ENCODE results near the gene USP24. TPM values are rescaled to one million over a fixed set of nuclear protein-coding genes. Genes with fewer than 3 reads are reported as not detected.

Gene USP24
- total RNA-seq, 1 donor from 2014 or later, result 37.7 TPM

DNA sequence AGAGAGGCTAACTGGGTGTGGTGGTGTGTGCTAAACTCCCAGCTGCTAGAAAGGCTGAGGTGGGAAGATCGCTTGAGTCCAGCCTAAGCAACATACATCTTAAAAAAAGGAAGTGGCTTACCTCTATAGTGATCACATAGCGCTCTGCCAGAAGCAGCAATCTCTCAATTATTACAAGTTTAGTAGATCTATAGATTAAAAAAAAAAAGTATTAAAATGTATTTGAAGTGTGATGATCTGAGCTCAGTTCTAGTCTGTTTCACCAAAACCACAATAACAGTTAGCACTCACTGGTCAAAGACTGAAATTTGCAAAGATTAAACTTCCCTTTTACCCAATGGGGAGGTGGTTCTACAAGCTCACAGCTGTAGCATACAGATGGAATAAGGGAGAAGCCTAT lies 76.3 kb downstream of the USP24 start:
- peaks cover 14% of the 10 kb centered on the region for H3K36me3 Mint-ChIP-seq (ENCODE audit: low read depth, unreplicated experiment)

DNA sequence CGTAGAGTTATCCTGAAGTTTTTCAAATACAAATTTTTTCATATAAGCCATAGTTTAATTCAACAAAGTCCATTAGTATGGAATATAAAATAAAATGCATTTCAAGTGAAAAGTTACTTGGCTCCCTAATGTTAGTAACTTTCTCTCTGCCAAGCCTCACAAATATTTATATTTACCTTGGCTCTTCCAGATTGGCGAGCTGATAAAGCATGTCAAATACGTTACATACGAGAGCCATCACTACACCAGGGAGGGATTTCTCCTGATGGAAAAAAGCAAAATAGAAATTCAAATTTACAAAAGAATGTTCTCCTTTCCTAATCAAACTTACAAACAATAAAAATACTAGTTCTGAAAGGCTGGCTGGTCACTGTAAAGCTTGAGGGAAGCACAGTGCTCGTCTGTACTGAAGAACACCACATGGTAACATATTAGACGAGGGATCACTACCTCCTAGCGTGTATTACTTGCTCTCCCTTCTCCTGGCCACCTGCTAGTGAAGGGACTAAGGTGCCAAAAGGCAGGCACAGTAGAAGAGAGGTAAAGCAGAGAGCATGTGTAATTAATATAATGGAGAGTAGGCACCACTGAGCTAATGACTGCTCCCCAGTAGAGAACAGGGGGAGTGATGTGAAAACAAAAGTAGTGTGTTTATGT lies 80.9 kb downstream of the USP24 start:
- H3K9me3 Mint-ChIP-seq (ENCODE audit: unreplicated experiment), result no peaks in the 10 kb centered on the region
- no peaks in the 10 kb centered on the region for H3K4me1 Mint-ChIP-seq (ENCODE audit: unreplicated experiment)
- TF ChIP-seq, protein P1, sequence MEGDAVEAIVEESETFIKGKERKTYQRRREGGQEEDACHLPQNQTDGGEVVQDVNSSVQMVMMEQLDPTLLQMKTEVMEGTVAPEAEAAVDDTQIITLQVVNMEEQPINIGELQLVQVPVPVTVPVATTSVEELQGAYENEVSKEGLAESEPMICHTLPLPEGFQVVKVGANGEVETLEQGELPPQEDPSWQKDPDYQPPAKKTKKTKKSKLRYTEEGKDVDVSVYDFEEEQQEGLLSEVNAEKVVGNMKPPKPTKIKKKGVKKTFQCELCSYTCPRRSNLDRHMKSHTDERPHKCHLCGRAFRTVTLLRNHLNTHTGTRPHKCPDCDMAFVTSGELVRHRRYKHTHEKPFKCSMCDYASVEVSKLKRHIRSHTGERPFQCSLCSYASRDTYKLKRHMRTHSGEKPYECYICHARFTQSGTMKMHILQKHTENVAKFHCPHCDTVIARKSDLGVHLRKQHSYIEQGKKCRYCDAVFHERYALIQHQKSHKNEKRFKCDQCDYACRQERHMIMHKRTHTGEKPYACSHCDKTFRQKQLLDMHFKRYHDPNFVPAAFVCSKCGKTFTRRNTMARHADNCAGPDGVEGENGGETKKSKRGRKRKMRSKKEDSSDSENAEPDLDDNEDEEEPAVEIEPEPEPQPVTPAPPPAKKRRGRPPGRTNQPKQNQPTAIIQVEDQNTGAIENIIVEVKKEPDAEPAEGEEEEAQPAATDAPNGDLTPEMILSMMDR (IDR thresholded peaks at IDR 0.05; ENCODE audit: unreplicated experiment), result no peak
- no peaks in the 10 kb centered on the region for H3K27me3 Mint-ChIP-seq (ENCODE audit: unreplicated experiment)
- H3K27ac Mint-ChIP-seq (ENCODE audit: unreplicated experiment), result no peak overlapping the region
- peaks cover 9% of the 10 kb centered on the region for H3K36me3 Mint-ChIP-seq (ENCODE audit: low read depth, unreplicated experiment)
- DNase-seq (ENCODE audit: low spot score), result no peak
- H3K4me3 Mint-ChIP-seq (ENCODE audit: unreplicated experiment), result no peak overlapping the region

More for the DNA sequence above, 76.3 kb downstream of the USP24 start:
- H3K9me3 Mint-ChIP-seq (ENCODE audit: unreplicated experiment), result no peaks in the 10 kb centered on the region
- H3K27me3 Mint-ChIP-seq (ENCODE audit: unreplicated experiment), result no peaks in the 10 kb centered on the region
- H3K27ac Mint-ChIP-seq (ENCODE audit: unreplicated experiment), result no peak overlapping the region
- H3K4me1 Mint-ChIP-seq (ENCODE audit: unreplicated experiment), result no peaks in the 10 kb centered on the region
- DNase-seq (ENCODE audit: low spot score), result no peak
- no peak overlapping the region for H3K4me3 Mint-ChIP-seq (ENCODE audit: unreplicated experiment)
- TF ChIP-seq, protein P1 (IDR thresholded peaks at IDR 0.05; ENCODE audit: unreplicated experiment), result no peak

DNA sequence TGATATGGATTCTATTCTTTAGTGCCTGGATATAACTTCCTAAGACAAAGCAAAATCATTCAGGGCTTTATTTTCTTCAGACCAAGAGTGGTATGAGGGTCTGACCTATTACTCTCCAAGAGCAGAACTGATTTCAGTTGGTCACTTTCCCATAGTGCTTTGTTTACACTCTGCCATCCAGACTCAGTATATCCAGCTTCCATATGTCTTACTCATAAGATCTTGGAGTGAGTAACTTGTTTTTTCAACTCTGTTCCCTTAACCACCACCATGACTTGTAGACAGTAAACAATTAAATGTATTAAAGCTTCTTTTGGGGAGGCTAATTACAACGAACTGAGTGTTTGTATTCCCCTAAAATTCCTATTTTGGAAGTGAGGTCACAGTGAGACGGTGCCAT lies 83.4 kb downstream of the USP24 start:
- peaks cover 1% of the 10 kb centered on the region for H3K27me3 Mint-ChIP-seq (ENCODE audit: unreplicated experiment)
- TF ChIP-seq, protein P1 (IDR thresholded peaks at IDR 0.05; ENCODE audit: unreplicated experiment), result no peak
- no peak for DNase-seq (ENCODE audit: low spot score)
- peaks cover 17% of the 10 kb centered on the region for H3K36me3 Mint-ChIP-seq (ENCODE audit: low read depth, unreplicated experiment)
- no peaks in the 10 kb centered on the region for H3K4me1 Mint-ChIP-seq (ENCODE audit: unreplicated experiment)
- H3K4me3 Mint-ChIP-seq (ENCODE audit: unreplicated experiment), result no peak overlapping the region
- no peaks in the 10 kb centered on the region for H3K9me3 Mint-ChIP-seq (ENCODE audit: unreplicated experiment)
- no peak overlapping the region for H3K27ac Mint-ChIP-seq (ENCODE audit: unreplicated experiment)

DNA sequence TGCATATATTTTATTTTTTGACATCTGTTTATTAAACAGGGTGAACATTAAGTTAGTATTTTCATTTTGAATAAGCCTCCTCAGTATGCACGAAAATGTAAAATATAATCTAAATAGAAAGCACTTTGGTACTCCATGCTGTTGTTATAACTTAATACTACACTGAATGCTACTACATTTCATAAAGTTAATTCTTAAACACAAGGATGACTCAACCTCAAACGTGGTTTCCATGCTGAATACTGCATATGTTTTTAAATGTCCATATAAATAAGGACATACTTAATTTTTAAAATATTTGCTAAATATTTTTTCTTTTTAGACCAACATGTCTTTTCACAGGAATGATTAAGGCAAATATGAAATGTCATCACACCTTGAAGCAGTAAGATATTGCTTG lies 83.9 kb downstream of the USP24 start:
- no peak for DNase-seq (ENCODE audit: low spot score)
- Mint-ChIP-seq H3K4me1 (ENCODE audit: unreplicated experiment) (no peaks in the 10 kb centered on the region), H3K27me3 (ENCODE audit: unreplicated experiment) (peaks cover 1% of the 10 kb centered on the region), H3K36me3 (ENCODE audit: low read depth, unreplicated experiment) (peaks cover 22% of the 10 kb centered on the region), H3K9me3 (ENCODE audit: unreplicated experiment) (no peaks in the 10 kb centered on the region), H3K4me3 (ENCODE audit: unreplicated experiment) (no peak overlapping the region), H3K27ac (ENCODE audit: unreplicated experiment) (no peak overlapping the region)
- TF ChIP-seq, protein P1 (IDR thresholded peaks at IDR 0.05; ENCODE audit: unreplicated experiment), result no peak

DNA sequence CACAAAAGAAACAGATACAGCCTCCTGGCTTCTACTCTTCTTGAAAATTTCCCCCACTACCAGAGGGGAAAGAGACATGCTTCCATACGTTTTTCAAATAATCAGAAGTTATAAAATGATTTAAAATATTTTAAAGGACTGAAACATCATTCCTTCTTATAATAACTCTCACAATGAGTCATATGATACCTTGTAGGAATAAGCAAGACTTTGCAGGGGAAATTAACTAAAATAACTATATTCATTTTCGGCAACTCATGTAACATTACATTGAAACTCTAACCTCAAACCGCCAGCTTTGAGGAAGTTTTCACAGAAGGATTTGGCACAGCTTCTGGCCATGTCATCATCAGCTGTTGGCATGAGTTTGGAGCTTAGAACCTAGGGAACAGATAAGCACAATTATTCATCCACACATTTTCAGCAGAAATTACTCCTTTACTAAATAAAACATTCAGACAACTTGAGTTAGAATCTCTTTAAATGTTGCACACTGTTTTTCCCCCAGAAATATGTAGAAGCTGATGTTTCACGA lies 85.9 kb downstream of the USP24 start:
- Mint-ChIP-seq H3K4me1 (ENCODE audit: unreplicated experiment) (no peaks in the 10 kb centered on the region), H3K9me3 (ENCODE audit: unreplicated experiment) (no peaks in the 10 kb centered on the region), H3K27ac (ENCODE audit: unreplicated experiment) (no peak overlapping the region), H3K36me3 (ENCODE audit: low read depth, unreplicated experiment) (peaks cover 28% of the 10 kb centered on the region), H3K27me3 (ENCODE audit: unreplicated experiment) (peaks cover 1% of the 10 kb centered on the region), H3K4me3 (ENCODE audit: unreplicated experiment) (no peak overlapping the region)
- no peak for DNase-seq (ENCODE audit: low spot score)
- TF ChIP-seq, protein P1 (IDR thresholded peaks at IDR 0.05; ENCODE audit: unreplicated experiment), result no peak

Data from endothelial cell (in vitro differentiated cells).